Left forelimb (tissue), 1 donor: ENCODE results near the gene CEP55.
"Not testable (repeated sequence)": the region's sequence is repeated elsewhere in the genome, so short reads cannot be mapped to it uniquely, and the experiment has no call there.

Experiments used
- DNase-seq: peaks from one replicate; pipeline ENCODE4 v3.0.0-alpha.2; 2018; ENCODE audit warnings: low spot score

Gene CEP55

GRCh38 chr10:93513091-93513490 lies 16.7 kb downstream of the CEP55 start:
- DNase-seq, result no peak

- DNase-seq, result no peak
Observed at GRCh38 chr10:93514521-93514920, 18.1 kb downstream of the CEP55 start.

GRCh38 chr10:93515071-93516005 lies 18.9 kb downstream of the CEP55 start:
- no peak for DNase-seq

GRCh38 chr10:93516006-93516380 lies 19.6 kb downstream of the CEP55 start:
- no peak for DNase-seq

- DNase-seq, result no peak
Observed at GRCh38 chr10:93518531-93518930, 22.1 kb downstream of the CEP55 start.

GRCh38 chr10:93535293-93535692 lies 38.9 kb downstream of the CEP55 start:
- DNase-seq, result no peak

GRCh38 chr10:93540871-93541270 lies 44.5 kb downstream of the CEP55 start:
- DNase-seq, result not testable (repeated sequence)

- DNase-seq, result no peak
Observed at GRCh38 chr10:93541402-93542357, 45.3 kb downstream of the CEP55 start.

GRCh38 chr10:93542358-93542791 lies 46.0 kb downstream of the CEP55 start:
- DNase-seq, result peak; percentile 76

- DNase-seq, result not testable (repeated sequence)
Observed at GRCh38 chr10:93546995-93547394, 50.6 kb downstream of the CEP55 start.

GRCh38 chr10:93547522-93547921 lies 51.1 kb downstream of the CEP55 start:
- no peak for DNase-seq

GRCh38 chr10:93548376-93549071 lies 52.1 kb downstream of the CEP55 start:
- DNase-seq, result no peak

GRCh38 chr10:93550606-93551005 lies 54.2 kb downstream of the CEP55 start:
- DNase-seq, result no peak

GRCh38 chr10:93552780-93553179 lies 56.4 kb downstream of the CEP55 start:
- DNase-seq, result no peak

GRCh38 chr10:93553482-93554315 lies 57.3 kb downstream of the CEP55 start:
- no peak for DNase-seq

- no peak for DNase-seq
Observed at GRCh38 chr10:93554316-93554663, 57.9 kb downstream of the CEP55 start.

- DNase-seq, result no peak
Observed at GRCh38 chr10:93554760-93555432, 58.5 kb downstream of the CEP55 start.

GRCh38 chr10:93559490-93559889 lies 63.1 kb downstream of the CEP55 start:
- DNase-seq, result no peak

GRCh38 chr10:93560541-93560940 lies 64.1 kb downstream of the CEP55 start:
- DNase-seq, result no peak

GRCh38 chr10:93565446-93565845 lies 69.0 kb downstream of the CEP55 start:
- DNase-seq, result no peak
